Retinal pigment epithelial cell (primary cell): Measurements from ENCODE around the gene RABL6.
"Not testable (repeated sequence)": the region's sequence is repeated elsewhere in the genome, so short reads cannot be mapped to it uniquely, and the experiment has no call there.

Experiments used
- DNase-seq: peaks from one replicate; pipeline ENCODE4 v3.0.0-alpha.2; 2010; ENCODE audit warnings: low read depth
- H3K4me3 ChIP-seq: 2 replicates; pipeline ENCODE4 v1.5.1; 2011; ENCODE audit warnings: mild to moderate bottlenecking, low read length, control low read depth, moderate library complexity
- TF ChIP-seq, protein P1 (sequence below): conservative IDR thresholded peaks from 2 replicates; pipeline ENCODE4 v1.5.1; 2011; ENCODE audit warnings: low read depth, low read length, control low read depth, inconsistent platforms

The RABL6 gene

DNA sequence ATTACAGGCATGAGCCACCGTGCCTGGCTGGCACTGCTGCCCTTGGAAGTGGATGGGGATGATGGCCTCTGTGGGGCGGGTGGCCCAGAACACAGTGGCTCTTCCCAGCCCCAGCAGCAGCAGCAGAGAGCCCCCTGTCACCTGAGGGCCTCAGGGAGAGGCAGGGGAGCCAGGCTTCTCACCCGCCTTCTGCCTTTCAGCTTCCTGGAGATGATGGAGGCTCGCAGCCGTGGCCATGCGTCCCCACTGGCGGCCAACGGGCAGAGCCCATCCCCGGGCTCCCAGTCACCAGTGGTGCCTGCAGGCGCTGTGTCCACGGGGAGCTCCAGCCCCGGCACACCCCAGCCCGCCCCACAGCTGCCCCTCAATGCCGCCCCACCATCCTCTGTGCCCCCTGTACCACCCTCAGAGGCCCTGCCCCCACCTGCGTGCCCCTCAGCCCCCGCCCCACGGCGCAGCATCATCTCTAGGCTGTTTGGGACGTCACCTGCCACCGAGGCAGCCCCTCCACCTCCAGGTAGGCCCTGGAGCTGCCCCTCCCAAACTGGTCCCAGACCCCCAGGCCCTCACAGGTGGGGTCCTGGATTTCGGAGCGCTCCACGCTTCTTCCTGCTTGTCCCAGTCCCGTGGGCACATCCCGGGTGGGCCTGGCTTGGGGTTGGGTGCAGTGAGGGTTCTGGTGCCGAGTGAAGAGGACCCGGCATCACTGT, 29.6 kb downstream of the RABL6 start:
- H3K4me3 ChIP-seq: no peak overlapping the region
- no peak for DNase-seq
- TF ChIP-seq, protein P1, sequence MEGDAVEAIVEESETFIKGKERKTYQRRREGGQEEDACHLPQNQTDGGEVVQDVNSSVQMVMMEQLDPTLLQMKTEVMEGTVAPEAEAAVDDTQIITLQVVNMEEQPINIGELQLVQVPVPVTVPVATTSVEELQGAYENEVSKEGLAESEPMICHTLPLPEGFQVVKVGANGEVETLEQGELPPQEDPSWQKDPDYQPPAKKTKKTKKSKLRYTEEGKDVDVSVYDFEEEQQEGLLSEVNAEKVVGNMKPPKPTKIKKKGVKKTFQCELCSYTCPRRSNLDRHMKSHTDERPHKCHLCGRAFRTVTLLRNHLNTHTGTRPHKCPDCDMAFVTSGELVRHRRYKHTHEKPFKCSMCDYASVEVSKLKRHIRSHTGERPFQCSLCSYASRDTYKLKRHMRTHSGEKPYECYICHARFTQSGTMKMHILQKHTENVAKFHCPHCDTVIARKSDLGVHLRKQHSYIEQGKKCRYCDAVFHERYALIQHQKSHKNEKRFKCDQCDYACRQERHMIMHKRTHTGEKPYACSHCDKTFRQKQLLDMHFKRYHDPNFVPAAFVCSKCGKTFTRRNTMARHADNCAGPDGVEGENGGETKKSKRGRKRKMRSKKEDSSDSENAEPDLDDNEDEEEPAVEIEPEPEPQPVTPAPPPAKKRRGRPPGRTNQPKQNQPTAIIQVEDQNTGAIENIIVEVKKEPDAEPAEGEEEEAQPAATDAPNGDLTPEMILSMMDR: no peak

GRCh38 chr9:136837856-136838277, 30.1 kb downstream of the RABL6 start:
- DNase-seq, H3K4me3 ChIP-seq: not testable (repeated sequence)

GRCh38 chr9:136838314-136839228, 30.8 kb downstream of the RABL6 start:
- TF ChIP-seq, protein P1: no peak

GRCh38 chr9:136839229-136840139, 31.7 kb downstream of the RABL6 start:
- no peak for DNase-seq
- TF ChIP-seq, protein P1: no peak
- no peak overlapping the region for H3K4me3 ChIP-seq

More at GRCh38 chr9:136838314-136839228, 30.8 kb downstream of the RABL6 start:
- H3K4me3 ChIP-seq: no peak overlapping the region
- DNase-seq: no peak

DNA sequence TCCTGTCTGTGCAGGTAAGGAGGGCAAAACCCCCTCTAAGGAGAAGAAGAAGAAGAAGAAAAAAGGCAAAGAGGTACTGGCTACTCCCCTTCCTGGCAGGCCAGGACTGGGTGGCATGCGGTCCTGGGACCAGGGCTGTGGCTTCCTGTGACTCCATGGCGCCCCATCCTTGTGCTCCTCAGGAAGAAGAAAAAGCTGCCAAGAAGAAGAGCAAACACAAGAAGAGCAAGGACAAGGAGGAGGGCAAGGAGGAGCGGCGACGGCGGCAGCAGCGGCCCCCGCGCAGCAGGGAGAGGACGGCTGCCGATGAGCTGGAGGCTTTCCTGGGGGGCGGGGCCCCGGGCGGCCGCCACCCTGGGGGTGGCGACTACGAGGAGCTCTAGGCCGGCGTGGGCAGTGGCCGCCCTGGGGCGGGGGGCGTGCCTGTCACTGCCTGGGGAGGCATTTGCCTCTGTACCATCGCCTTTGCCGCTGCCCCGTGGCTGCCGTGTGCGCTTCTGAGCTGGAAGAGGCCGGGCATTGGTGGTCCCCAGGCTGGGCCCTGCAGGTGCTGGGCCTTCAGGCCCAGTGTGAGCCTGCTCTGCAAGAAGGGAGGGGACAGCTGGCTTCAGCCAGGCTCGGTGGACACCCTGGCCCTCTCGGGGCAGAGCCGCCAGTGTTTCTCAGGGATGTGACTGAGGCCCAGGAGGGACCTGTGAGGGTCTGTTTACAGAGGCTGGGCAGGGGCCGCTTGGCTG, 32.6 kb downstream of the RABL6 start:
- TF ChIP-seq, protein P1: no peak
- no peak overlapping the region for H3K4me3 ChIP-seq
- no peak for DNase-seq

GRCh38 chr9:136840877-136841645, 33.3 kb downstream of the RABL6 start:
- TF ChIP-seq, protein P1: no peak
- no peak overlapping the region for H3K4me3 ChIP-seq
- DNase-seq: no peak

DNA sequence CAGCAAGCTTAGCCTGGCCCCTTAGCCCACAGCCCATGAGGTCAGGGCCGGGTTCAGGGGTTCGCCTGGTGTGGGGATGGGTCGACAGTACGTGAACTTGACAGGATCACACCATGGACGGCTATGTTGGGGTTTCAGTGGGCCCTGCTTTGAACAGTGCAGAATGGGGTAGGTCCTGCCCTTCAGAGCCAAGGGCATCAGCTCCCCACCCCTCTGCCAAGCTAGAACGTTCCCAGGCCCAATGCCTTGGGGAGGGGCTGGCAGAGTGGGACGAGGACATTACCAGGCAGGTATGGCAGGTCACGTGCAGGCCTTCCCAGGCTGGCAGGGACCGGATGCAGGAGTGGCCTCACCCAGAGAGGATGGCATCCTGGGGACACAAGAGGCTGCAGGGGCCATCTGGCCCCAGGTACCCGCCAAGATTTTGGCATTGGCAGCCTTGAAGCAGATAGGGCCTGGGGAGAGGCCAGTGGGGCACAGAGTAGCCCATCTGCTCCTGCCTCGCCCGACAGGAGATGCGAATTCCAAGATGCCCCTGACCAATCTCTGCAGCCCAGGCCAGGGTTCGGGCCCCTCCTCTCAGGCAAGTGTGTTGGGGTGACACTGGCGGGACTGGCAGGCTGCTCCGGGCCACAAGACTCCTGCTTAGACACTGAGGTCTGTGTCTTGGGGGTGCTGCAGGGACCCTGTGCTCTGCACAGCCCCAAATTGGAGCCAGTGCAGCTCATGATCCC, 34.1 kb downstream of the RABL6 start:
- not testable (repeated sequence) for DNase-seq, H3K4me3 ChIP-seq
